HCT116 (cell line): ENCODE results near the gene PPP1R11. TPM values are rescaled to one million over a fixed set of nuclear protein-coding genes. Genes with fewer than 3 reads are reported as not detected.

Experiments
- ATAC-seq: fragments of 200-7000 bp; cut with Tn5 transposase; 2 replicates; pipeline ENCODE4 v1.9.1; 2020; ENCODE audit warnings: mild to moderate bottlenecking, moderate library complexity
- BruUV-seq: library from RNA; stranded (reverse); fragments of 400-500 nt; replicated peaks from 2 replicates; lab custom pipeline; 2021; lab: Mats Ljungman, UMichigan
- CTCF ChIA-PET: fragments of 300-600 bp; sonication (Branson Sonifier 250); formaldehyde crosslinking; loops from one replicate; lab custom pipeline; 2021; ENCODE audit warnings: antibody characterized with exemption; lab: Charles Lee
- POLR2A ChIA-PET: fragments of 300-600, 350-600 bp; sonication (Branson Sonifier 250); formaldehyde crosslinking; loops from one replicate; lab custom pipeline; 2021; ENCODE audit warnings: antibody characterized with exemption; lab: Charles Lee
- RAD21 ChIA-PET, 2 experiments: fragments of 300-600 bp; sonication (Branson Sonifier 250); formaldehyde crosslinking; loops; one replicate each; lab custom pipeline; 2023; ENCODE audit warnings: low total read pairs in 2 of 2; ENCODE audit not compliant: uncharacterized antibody in 2 of 2, unreplicated experiment in 2 of 2, low non-redundant PET in 1 of 2; lab: Charles Lee
- DNase-seq: peaks from one replicate; pipeline ENCODE4 v3.0.0-alpha.2; 2010; ENCODE audit warnings: low read depth, low spot score
- H2AFZ ChIP-seq: fragments of 200-600 bp; shearing (Covaris generic), sonication (generic); 2 replicates; pipeline ENCODE4 v1.6.1; 2017; ENCODE audit warnings: low read depth, mixed run types, mixed read lengths, antibody characterized with exemption, low read length; ENCODE audit not compliant: poor library complexity, severe bottlenecking
- H3K27ac ChIP-seq: 2 replicates; pipeline ENCODE4 v1.5.1; 2012; ENCODE audit warnings: low read depth, low read length
- H3K27me3 ChIP-seq: fragments of 200-600 bp; sonication (generic); 2 replicates; pipeline ENCODE4 v1.6.1; 2016; ENCODE audit warnings: mixed run types, low read length, mixed read lengths; ENCODE audit not compliant: insufficient read depth
- H3K36me3 ChIP-seq, 2 experiments: fragments of 200-500 bp in 1 of 2; fragments of 200-600 bp in 1 of 2; sonication (Bioruptor generic) in 1 of 2; sonication (generic) in 1 of 2; 2 replicates each; pipeline versions ENCODE4 v1.5.1 to v1.6.1; 2014 to 2016; ENCODE audit warnings: low read length in 2 of 2, inconsistent platforms in 1 of 2, mixed read lengths in 1 of 2, mixed run types in 1 of 2; ENCODE audit not compliant: insufficient read depth in 2 of 2, control insufficient read depth in 1 of 2
- H3K4me1 ChIP-seq, 2 experiments: fragments of 200-600 bp in 1 of 2; sonication (generic) in 1 of 2; 2 replicates each; pipeline versions ENCODE4 v1.5.1 to v1.6.1; 2012 to 2017; ENCODE audit warnings: low read length in 2 of 2, inconsistent platforms in 1 of 2, mild to moderate bottlenecking in 1 of 2, mixed read lengths in 1 of 2, mixed run types in 1 of 2, moderate library complexity in 1 of 2; ENCODE audit not compliant: insufficient read depth in 2 of 2, control insufficient read depth in 1 of 2
- H3K4me2 ChIP-seq: fragments of 200-600 bp; sonication (generic); 2 replicates; pipeline ENCODE4 v1.6.1; 2017; ENCODE audit warnings: mixed run types, low read length, mixed read lengths
- H3K4me3 ChIP-seq, 2 experiments: fragments of 200-600 bp in 1 of 2; sonication (generic) in 1 of 2; replicated peaks in 1 of 2; 2 replicates each; pipeline ENCODE4 v1.5.1; 2011 to 2016; ENCODE audit warnings: low read length in 2 of 2, control low read depth in 1 of 2, low read depth in 1 of 2, mild to moderate bottlenecking in 1 of 2, mixed read lengths in 1 of 2, mixed run types in 1 of 2
- H3K79me2 ChIP-seq: fragments of 200-600 bp; sonication (generic); 2 replicates; pipeline ENCODE4 v1.6.1; 2017; ENCODE audit warnings: mild to moderate bottlenecking, mixed run types, low read length, moderate library complexity, mixed read lengths; ENCODE audit not compliant: insufficient read depth
- H3K9ac ChIP-seq: fragments of 200-600 bp; sonication (generic); 2 replicates; pipeline ENCODE4 v1.6.1; 2016; ENCODE audit warnings: low read length, mixed read lengths
- H3K9me2 ChIP-seq: fragments of 200-600 bp; sonication (generic), shearing (Covaris generic); 2 replicates; pipeline ENCODE4 v1.6.1; 2017; ENCODE audit warnings: mixed run types, mild to moderate bottlenecking, moderate library complexity; ENCODE audit not compliant: insufficient read depth
- H3K9me3 ChIP-seq, 2 experiments: fragments of 200-500 bp in 1 of 2; fragments of 200-600 bp in 1 of 2; sonication (Bioruptor generic) in 1 of 2; sonication (generic) in 1 of 2; 2 replicates each; pipeline ENCODE4 v1.6.1; 2014 to 2017; ENCODE audit warnings: low read length in 2 of 2, mixed read lengths in 2 of 2, inconsistent platforms in 1 of 2, low read depth in 1 of 2, mild to moderate bottlenecking in 1 of 2, mixed run types in 1 of 2, moderate library complexity in 1 of 2; ENCODE audit not compliant: control insufficient read depth in 1 of 2, insufficient read depth in 1 of 2
- H4K20me1 ChIP-seq: fragments of 200-600 bp; sonication (generic), shearing (Covaris generic); 2 replicates; pipeline ENCODE4 v1.6.1; 2017; ENCODE audit warnings: mixed run types, mild to moderate bottlenecking, moderate library complexity; ENCODE audit not compliant: insufficient read depth
- CEBPB ChIP-seq: IDR thresholded peaks from 2 replicates; pipeline ENCODE4 v1.6.1; 2012; ENCODE audit warnings: low read depth
- EGR1 ChIP-seq: IDR thresholded peaks from 2 replicates; pipeline ENCODE4 v1.6.1; 2012; ENCODE audit warnings: low read depth
- ELF1 ChIP-seq: IDR thresholded peaks from 2 replicates; pipeline ENCODE4 v1.6.1; 2012; ENCODE audit warnings: low read depth, borderline replicate concordance
- EZH2 ChIP-seq: fragments of 200-600 bp; sonication (generic); IDR thresholded peaks from 2 replicates; pipeline ENCODE4 v1.6.1; 2017; ENCODE audit warnings: antibody characterized with exemption, mixed run types
- EZH2phosphoT487 ChIP-seq: fragments of 200-600 bp; IDR thresholded peaks from 2 replicates; pipeline ENCODE4 v1.6.1; 2018; ENCODE audit warnings: antibody characterized with exemption, borderline replicate concordance
- JUND ChIP-seq: IDR thresholded peaks from 2 replicates; pipeline ENCODE4 v1.6.1; 2012
- POLR2A ChIP-seq: IDR thresholded peaks from 2 replicates; pipeline ENCODE4 v1.7.0; 2011; ENCODE audit warnings: borderline replicate concordance; ENCODE audit not compliant: insufficient read depth, insufficient read length; ENCODE audit errors: extremely low read depth
- POLR2AphosphoS5 ChIP-seq: IDR thresholded peaks from 2 replicates; pipeline ENCODE4 v1.6.1; 2011; ENCODE audit warnings: mild to moderate bottlenecking, low read depth, low read length, moderate library complexity
- SP1 ChIP-seq: IDR thresholded peaks from 2 replicates; pipeline ENCODE4 v1.6.1; 2012; ENCODE audit warnings: low read depth
- SRF ChIP-seq: IDR thresholded peaks from 2 replicates; pipeline ENCODE4 v1.6.1; 2012; ENCODE audit warnings: low read depth
- ZNF274 ChIP-seq: fragments of 200-500 bp; sonication (Bioruptor generic); IDR thresholded peaks from 2 replicates; pipeline ENCODE4 v1.6.1; 2014; ENCODE audit warnings: mild to moderate bottlenecking, low read depth, low read length, inconsistent platforms
- intact Hi-C: fragments of 100-400 bp; cut with micrococcal nuclease; formaldehyde crosslinking; loops from 2 replicates; pipeline ENCODE4 v1.10.0; 2022
- total RNA-seq: library from RNA; stranded (reverse); gene quantifications from one replicate; pipeline ENCODE4 v1.2.1, GENCODE V29; 2021; ENCODE audit not compliant: unreplicated experiment
- TF ChIP-seq, protein P1 (sequence below): IDR thresholded peaks from 2 replicates; pipeline ENCODE4 v1.6.1; 2012
- TF ChIP-seq, protein P2 (sequence below), 3 experiments: fragments of 200-600 bp in 1 of 3; sonication (generic) in 1 of 3; IDR thresholded peaks in 2 of 3; conservative IDR thresholded peaks in 1 of 3; 2 replicates each; pipeline ENCODE4 v1.5.1; 2012 to 2017; ENCODE audit warnings: low read depth in 2 of 3, low read length in 2 of 3, antibody characterized with exemption in 1 of 3, borderline replicate concordance in 1 of 3, control low read depth in 1 of 3, mild to moderate bottlenecking in 1 of 3, mixed read lengths in 1 of 3, mixed run types in 1 of 3, moderate library complexity in 1 of 3; ENCODE audit not compliant: insufficient read depth in 1 of 3
- TF ChIP-seq, protein P3 (sequence below): IDR thresholded peaks from 2 replicates; pipeline ENCODE4 v1.6.1; 2011; ENCODE audit warnings: mild to moderate bottlenecking, low read length, moderate library complexity; ENCODE audit not compliant: insufficient replicate concordance; ENCODE audit errors: extremely low read depth

Gene PPP1R11
- total RNA-seq, 1 experiment from 2014 or later = 29.3 TPM

DNA sequence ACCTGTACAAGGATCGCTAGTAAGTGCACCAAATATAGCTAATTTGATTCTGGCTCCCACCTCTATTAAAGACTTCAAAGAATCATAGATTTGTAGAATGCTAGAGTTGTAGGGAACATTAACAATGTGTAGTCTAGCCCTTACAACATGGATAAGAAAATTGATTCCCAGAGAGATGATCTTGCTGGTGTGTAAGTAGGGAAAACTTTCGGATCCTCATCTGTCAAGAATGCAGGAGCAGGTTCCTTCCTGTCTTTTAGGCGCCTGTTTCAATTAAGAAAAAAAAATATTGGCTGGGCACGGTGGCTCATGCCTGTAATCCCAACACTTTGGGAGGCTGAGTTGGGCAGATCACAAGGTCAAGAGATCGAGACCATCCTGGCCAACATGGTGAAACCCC lies 20.9 kb downstream of the PPP1R11 start:
- no peaks in the 10 kb centered on the region for H4K20me1 ChIP-seq
- H3K9ac ChIP-seq = no peak overlapping the region
- ChIA-PET POLR2A (no interaction called here), RAD21 (no interaction called here), CTCF (no interaction called here)
- H3K9me2 ChIP-seq = no peaks in the 10 kb centered on the region
- H2AFZ ChIP-seq = no peak overlapping the region
- H3K4me3 ChIP-seq = no peak overlapping the region
- peaks cover 15 to 22% of the 10 kb centered on the region in 2 experiments for H3K4me1 ChIP-seq
- no peak overlapping the region for H3K27ac ChIP-seq
- no peak for TF ChIP-seq JUND
- no peak for TF ChIP-seq CEBPB
- no peak for TF ChIP-seq EZH2
- TF ChIP-seq ELF1 = no peak
- TF ChIP-seq, protein P1, sequence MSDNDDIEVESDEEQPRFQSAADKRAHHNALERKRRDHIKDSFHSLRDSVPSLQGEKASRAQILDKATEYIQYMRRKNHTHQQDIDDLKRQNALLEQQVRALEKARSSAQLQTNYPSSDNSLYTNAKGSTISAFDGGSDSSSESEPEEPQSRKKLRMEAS = no peak
- intact Hi-C loops = no loop called here
- H3K79me2 ChIP-seq = no peaks in the 10 kb centered on the region
- DNase-seq (no peak), ATAC-seq (no peak)
- no peaks in the 10 kb centered on the region for H3K36me3 ChIP-seq
- BruUV-seq = no TSS peak
- H3K27me3 ChIP-seq = no peaks in the 10 kb centered on the region
- H3K4me2 ChIP-seq = no peak overlapping the region
- no peaks in the 10 kb centered on the region for H3K9me3 ChIP-seq

DNA sequence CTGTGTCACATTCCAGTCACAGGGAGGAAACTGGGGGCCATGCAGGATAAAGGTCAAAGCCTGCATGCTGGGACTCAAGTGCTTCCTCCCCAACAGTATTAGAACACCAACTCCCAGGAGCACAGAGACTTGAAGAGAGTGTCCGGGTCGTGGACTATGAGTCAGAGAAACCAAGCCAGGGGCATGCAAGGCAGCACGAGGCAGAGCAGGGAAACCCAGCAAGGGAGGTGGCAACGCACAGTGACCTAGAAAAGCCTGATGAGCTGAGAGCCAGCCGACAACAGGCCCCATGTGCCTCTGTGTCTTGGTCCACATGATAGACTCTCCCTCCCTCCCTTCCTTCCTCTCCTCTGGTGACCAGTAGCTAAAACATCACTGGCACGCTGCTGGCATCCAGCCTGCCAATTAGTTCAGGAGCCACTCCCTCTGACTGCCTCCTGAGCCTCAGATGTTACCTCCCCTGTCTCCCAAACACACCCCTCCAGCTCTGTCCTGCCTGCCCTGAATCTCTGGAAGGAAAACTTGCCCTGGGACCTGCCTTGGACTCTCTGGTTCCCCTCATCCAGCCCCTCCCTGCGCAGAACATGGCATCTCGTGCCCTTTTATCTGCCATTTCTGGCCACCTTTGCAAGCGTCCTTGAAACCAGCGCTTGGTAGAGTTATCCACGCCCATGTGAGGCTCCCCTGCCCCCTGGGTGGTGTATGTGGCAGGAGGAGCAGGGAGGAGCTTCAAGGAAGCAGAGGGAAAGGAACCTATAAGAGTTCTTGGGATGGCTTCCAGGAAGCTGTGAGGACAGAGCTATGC lies 24.8 kb downstream of the PPP1R11 start:
- POLR2A ChIA-PET = interaction anchor here (1.3 to 1.7 kb wide), 2 partner anchors 10 to 31 kb away, joined by 4 to 18 read pairs; partner anchors contain the start of gene POLR1H
- ATAC-seq (peak; percentile 93), DNase-seq (peak; percentile 85)
- peak overlapping the region; percentile 59 for H3K9ac ChIP-seq
- peak overlapping the region; percentile 87 for H3K4me2 ChIP-seq
- H3K4me1 ChIP-seq = peaks cover 17 to 38% of the 10 kb centered on the region in 2 experiments
- RAD21 ChIA-PET = interaction anchor here in 1 of 2 experiments (1.2 kb wide), 1 partner anchor 11 kb away, joined by 3 read pairs; no protein-coding TSS in a partner anchor
- peak overlapping the region; percentile 15 to 52; a peak in 3 of 4 replicates for H3K4me3 ChIP-seq
- peak overlapping the region; percentile 71 for H3K27ac ChIP-seq
- H3K79me2 ChIP-seq = no peaks in the 10 kb centered on the region
- no peaks in the 10 kb centered on the region for H3K9me3 ChIP-seq
- CTCF ChIA-PET = interaction anchor here (0.8 to 2.2 kb wide), 4 partner anchors 10 to 127 kb away, joined by 3 to 8 read pairs (median 6); partner anchors contain the start of gene PPP1R11
- no peaks in the 10 kb centered on the region for H3K36me3 ChIP-seq
- H3K27me3 ChIP-seq = no peaks in the 10 kb centered on the region
- no TSS peak for BruUV-seq
- peak overlapping the region; percentile 99 for H2AFZ ChIP-seq
- intact Hi-C loops = no loop called here
- H4K20me1 ChIP-seq = no peaks in the 10 kb centered on the region
- no peaks in the 10 kb centered on the region for H3K9me2 ChIP-seq
- peak; percentile 75 for TF ChIP-seq SP1
- TF ChIP-seq EZH2 = no peak
- TF ChIP-seq, protein P1 = peak; percentile 99
- TF ChIP-seq, protein P2, sequence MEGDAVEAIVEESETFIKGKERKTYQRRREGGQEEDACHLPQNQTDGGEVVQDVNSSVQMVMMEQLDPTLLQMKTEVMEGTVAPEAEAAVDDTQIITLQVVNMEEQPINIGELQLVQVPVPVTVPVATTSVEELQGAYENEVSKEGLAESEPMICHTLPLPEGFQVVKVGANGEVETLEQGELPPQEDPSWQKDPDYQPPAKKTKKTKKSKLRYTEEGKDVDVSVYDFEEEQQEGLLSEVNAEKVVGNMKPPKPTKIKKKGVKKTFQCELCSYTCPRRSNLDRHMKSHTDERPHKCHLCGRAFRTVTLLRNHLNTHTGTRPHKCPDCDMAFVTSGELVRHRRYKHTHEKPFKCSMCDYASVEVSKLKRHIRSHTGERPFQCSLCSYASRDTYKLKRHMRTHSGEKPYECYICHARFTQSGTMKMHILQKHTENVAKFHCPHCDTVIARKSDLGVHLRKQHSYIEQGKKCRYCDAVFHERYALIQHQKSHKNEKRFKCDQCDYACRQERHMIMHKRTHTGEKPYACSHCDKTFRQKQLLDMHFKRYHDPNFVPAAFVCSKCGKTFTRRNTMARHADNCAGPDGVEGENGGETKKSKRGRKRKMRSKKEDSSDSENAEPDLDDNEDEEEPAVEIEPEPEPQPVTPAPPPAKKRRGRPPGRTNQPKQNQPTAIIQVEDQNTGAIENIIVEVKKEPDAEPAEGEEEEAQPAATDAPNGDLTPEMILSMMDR (IDR thresholded peaks at IDR 0.05 in 2 of 3, conservative IDR thresholded peaks at IDR 0.05 in 1 of 3; ENCODE audit: borderline replicate concordance in 1 of 3, insufficient read depth in 1 of 3, low read depth in 2 of 3, low read length in 2 of 3) = no peak
- no peak for TF ChIP-seq EGR1
- TF ChIP-seq POLR2A = peak; percentile 28
- TF ChIP-seq EZH2phosphoT487 = no peak
- TF ChIP-seq POLR2AphosphoS5 = peak; percentile 47
- TF ChIP-seq, protein P3, sequence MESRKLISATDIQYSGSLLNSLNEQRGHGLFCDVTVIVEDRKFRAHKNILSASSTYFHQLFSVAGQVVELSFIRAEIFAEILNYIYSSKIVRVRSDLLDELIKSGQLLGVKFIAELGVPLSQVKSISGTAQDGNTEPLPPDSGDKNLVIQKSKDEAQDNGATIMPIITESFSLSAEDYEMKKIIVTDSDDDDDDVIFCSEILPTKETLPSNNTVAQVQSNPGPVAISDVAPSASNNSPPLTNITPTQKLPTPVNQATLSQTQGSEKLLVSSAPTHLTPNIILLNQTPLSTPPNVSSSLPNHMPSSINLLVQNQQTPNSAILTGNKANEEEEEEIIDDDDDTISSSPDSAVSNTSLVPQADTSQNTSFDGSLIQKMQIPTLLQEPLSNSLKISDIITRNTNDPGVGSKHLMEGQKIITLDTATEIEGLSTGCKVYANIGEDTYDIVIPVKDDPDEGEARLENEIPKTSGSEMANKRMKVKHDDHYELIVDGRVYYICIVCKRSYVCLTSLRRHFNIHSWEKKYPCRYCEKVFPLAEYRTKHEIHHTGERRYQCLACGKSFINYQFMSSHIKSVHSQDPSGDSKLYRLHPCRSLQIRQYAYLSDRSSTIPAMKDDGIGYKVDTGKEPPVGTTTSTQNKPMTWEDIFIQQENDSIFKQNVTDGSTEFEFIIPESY = no peak
- TF ChIP-seq CEBPB = no peak
- TF ChIP-seq SRF = no peak
- no peak for TF ChIP-seq ZNF274
